HepG2 (cell line): ENCODE measurements around the gene CHD2. TPM values are rescaled to one million over a fixed set of nuclear protein-coding genes. Genes with fewer than 3 reads are reported as not detected.

ENCODE experiments used
- ATAC-seq: fragments of 200-7000 bp; cut with Tn5 transposase; 3 replicates; pipeline ENCODE4 v1.9.1; 2020; ENCODE audit warnings: mild to moderate bottlenecking, moderate library complexity
- BruUV-seq: library from RNA; stranded (reverse); fragments of 400-500 nt; replicated peaks from 2 replicates; lab custom pipeline; 2021; lab: Mats Ljungman, UMichigan
- CTCF ChIA-PET: fragments of 300-600 bp; formaldehyde crosslinking; extraction: SDS; loops from one replicate; lab custom pipeline; 2021; ENCODE audit warnings: low total read pairs, inconsistent platforms, low intra/inter-chr PET ratio; lab: Yijun Ruan, JAX
- POLR2A ChIA-PET: fragments of 350-600 bp; sonication (Branson Sonifier 250); formaldehyde crosslinking; loops from one replicate; lab custom pipeline; 2020; ENCODE audit warnings: antibody characterized with exemption, inconsistent platforms; lab: Yijun Ruan, JAX
- DNase-seq: peaks from one replicate; pipeline ENCODE4 v3.0.0-alpha.2; 2015; ENCODE audit warnings: low spot score
- FAIRE-seq: peaks from 3 replicates; lab custom pipeline; 2011; peaks lifted over from hg19 to GRCh38; lab: Jason Lieb, UNC
- H2AFZ ChIP-seq: one replicate; pipeline ENCODE4 v1.6.1; 2011; ENCODE audit warnings: low read length, inconsistent platforms
- H3K27ac ChIP-seq: fragments of 300-600 bp; 3 replicates; pipeline ENCODE4 v1.8.0; 2011; ENCODE audit warnings: mixed run types, mild to moderate bottlenecking, mixed read lengths, low read length, inconsistent platforms; ENCODE audit not compliant: insufficient read depth; ENCODE audit errors: extremely low read length
- H3K27me3 ChIP-seq, 2 experiments: fragments of 200-600 bp in 1 of 2; 2 replicates in 1 of 2; 3 replicates in 1 of 2; pipeline versions ENCODE4 v1.6.0 to v1.8.0; 2011; ENCODE audit warnings: low read length in 2 of 2, mild to moderate bottlenecking in 2 of 2, moderate library complexity in 2 of 2, inconsistent platforms in 1 of 2; ENCODE audit not compliant: insufficient read depth in 2 of 2, control insufficient read depth in 1 of 2
- H3K36me3 ChIP-seq, 2 experiments: fragments of 200-600 bp in 1 of 2; replicated peaks in 1 of 2; 2 replicates in 1 of 2; 3 replicates in 1 of 2; pipeline versions ENCODE4 v1.5.1 to v1.8.0; 2011; ENCODE audit warnings: low read length in 2 of 2, inconsistent platforms in 1 of 2; ENCODE audit not compliant: insufficient read depth in 2 of 2, control insufficient read depth in 1 of 2
- H3K4me1 ChIP-seq: 2 replicates; pipeline ENCODE4 v1.5.1; 2012; ENCODE audit warnings: low read length, inconsistent platforms; ENCODE audit not compliant: insufficient read depth
- H3K4me2 ChIP-seq: 2 replicates; pipeline ENCODE4 v1.6.0; 2011; ENCODE audit warnings: low read depth, low read length, inconsistent platforms
- H3K4me3 ChIP-seq, 3 experiments: fragments of 200-600 bp in 1 of 3; sonication (generic), shearing (Covaris generic) in 1 of 3; replicated peaks in 1 of 3; 2 replicates each; pipeline ENCODE4 v1.5.1; 2011 to 2016; ENCODE audit warnings: low read length in 3 of 3, inconsistent platforms in 2 of 3, low read depth in 2 of 3, mild to moderate bottlenecking in 2 of 3, control low read depth in 1 of 3, mixed read lengths in 1 of 3; ENCODE audit not compliant: insufficient read depth in 1 of 3
- H3K79me2 ChIP-seq: one replicate; pipeline ENCODE4 v1.6.1; 2011; ENCODE audit warnings: low read length, inconsistent platforms; ENCODE audit not compliant: insufficient read depth
- H3K9ac ChIP-seq: 2 replicates; pipeline ENCODE4 v1.6.0; 2011; ENCODE audit warnings: mild to moderate bottlenecking, low read depth, low read length, inconsistent platforms; ENCODE audit not compliant: insufficient read depth
- H3K9me3 ChIP-seq: 2 replicates; pipeline ENCODE4 v1.5.1; 2012; ENCODE audit warnings: mild to moderate bottlenecking, low read length
- H4K20me1 ChIP-seq: 2 replicates; pipeline ENCODE4 v1.6.0; 2011; ENCODE audit warnings: inconsistent platforms, mild to moderate bottlenecking, low read length, moderate library complexity; ENCODE audit not compliant: insufficient read depth
- NR2F6 ChIP-seq, 2 experiments: IDR thresholded peaks; 2 replicates each; pipeline ENCODE4 v1.6.1; 2016; ENCODE audit warnings: antibody characterized with exemption in 1 of 2, mild to moderate bottlenecking in 1 of 2
- PRDM10 ChIP-seq: sonication (generic); formaldehyde crosslinking; IDR thresholded peaks from 2 replicates; pipeline ENCODE4 v1.4.0; 2020; ENCODE audit warnings: low read depth, missing genetic modification reagents
- ZNF12 ChIP-seq: sonication (generic); formaldehyde crosslinking; IDR thresholded peaks from 2 replicates; pipeline ENCODE4 v1.5.0; 2020; ENCODE audit warnings: missing genetic modification reagents
- ZNF766 ChIP-seq: sonication (generic); formaldehyde crosslinking; IDR thresholded peaks from 2 replicates; pipeline ENCODE4 v1.5.0; 2020; ENCODE audit warnings: missing genetic modification reagents, borderline replicate concordance
- WGBS: methylation state at CpG from one replicate; pipeline ENCODE4 v1.1.6; 2017; ENCODE audit warnings: low lambda C conversion rate; 5-methylcytosine and 5-hydroxymethylcytosine counted together
- in situ Hi-C: cut with HindIII; loops from 2 replicates; pipeline ENCODE4 v1.10.0; 2017; ENCODE audit warnings: low pct_unique_long_range_greater_than_20kb; ENCODE audit not compliant: extremely low pct_ligation_motif_present
- intact Hi-C: fragments of 100-400 bp; cut with micrococcal nuclease; formaldehyde crosslinking; loops from one replicate; pipeline ENCODE4 v1.10.0; 2022; ENCODE audit not compliant: unreplicated experiment
- polyA plus RNA-seq, 8 experiments: library from polyadenylated mRNA; depleted of rRNA in 3 of 8; stranded (reverse) in 7 of 8; unstranded in 1 of 8; fragments of >200 nt; fragmentation: Illumina TruSeq in 4 of 8; extraction: Trizol in 4 of 8; gene quantifications; 2 replicates each; pipeline versions ENCODE4 v1.2.1 to v1.2.3, GENCODE V29; 2011 to 2016; ENCODE audit warnings: low read depth in 4 of 8, missing spikeins in 1 of 8, mixed read lengths in 1 of 8; ENCODE audit not compliant: insufficient read depth in 1 of 8
- total RNA-seq, 5 experiments: library from RNA; depleted of rRNA; stranded (reverse); fragments of >200 nt; fragmentation: Illumina TruSeq; extraction: Trizol; gene quantifications; 2 replicates each; pipeline ENCODE4 v1.2.3, GENCODE V29; 2016; ENCODE audit warnings: low read depth in 1 of 5

The CHD2 gene
- total and polyA plus RNA-seq, 2 of the 13 experiments (the other 11 are each of a cell fraction or from before 2014, with no cell fraction given): 54.0 to 54.1 TPM

GRCh38 chr15:93067649-93068085 is 167.5 kb downstream of the CHD2 start (continued):
- TF ChIP-seq ZNF766 (CRISPR knock-in tag): no peak
- no peak for TF ChIP-seq PRDM10 (CRISPR knock-in tag)

- H2AFZ ChIP-seq: no peak overlapping the region
- no peak overlapping the region for H3K4me2 ChIP-seq
- in situ Hi-C loops (no loop called here), intact Hi-C loops (no loop called here)
- H4K20me1 ChIP-seq: no peaks in the 10 kb centered on the region
- ChIA-PET CTCF (no interaction called here), POLR2A (no interaction called here)
- no TSS peak for BruUV-seq
- 37% methylated on average over 6 of the region's 6 CpGs for WGBS
- H3K9me3 ChIP-seq: no peaks in the 10 kb centered on the region
- FAIRE-seq: no peak
- no peaks in the 10 kb centered on the region for H3K36me3 ChIP-seq
- no peak for DNase-seq
- no peak overlapping the region for H3K9ac ChIP-seq
- peaks cover 17 to 84% of the 10 kb centered on the region in 2 experiments for H3K27me3 ChIP-seq
- no peak for ATAC-seq
- H3K27ac ChIP-seq: no peak overlapping the region
- H3K4me3 ChIP-seq: no peak overlapping the region
- no peaks in the 10 kb centered on the region for H3K4me1 ChIP-seq
- H3K79me2 ChIP-seq: no peaks in the 10 kb centered on the region
- TF ChIP-seq ZNF12 (CRISPR knock-in tag): 0 out of 2 replicates have a peak, but pooled peaks have one; percentile 24
- no peak for TF ChIP-seq NR2F6 (IDR thresholded peaks at IDR 0.05)
- TF ChIP-seq NR2F6 (CRISPR knock-in tag; IDR thresholded peaks at IDR 0.05): no peak
Measured at GRCh38 chr15:93068581-93069199, 168.6 kb downstream of the CHD2 start.
